Fibroblast of lung (primary cell): ENCODE measurements around the gene PCGF3.

Source experiments
- EZH2 ChIP-seq: IDR thresholded peaks from 2 replicates; pipeline ENCODE4 v1.5.1; 2012; ENCODE audit warnings: low read length, control low read depth, mild to moderate bottlenecking; ENCODE audit errors: missing control alignments
- TF ChIP-seq, protein P1 (sequence below), 2 donors: IDR thresholded peaks in 1 of 2; conservative IDR thresholded peaks in 1 of 2; 1 replicate in 1 of 2; 2 replicates in 1 of 2; pipeline ENCODE4 v1.5.1; 2011 to 2012; ENCODE audit warnings: low read length in 2 of 2, control low read depth in 1 of 2, inconsistent platforms in 1 of 2, low read depth in 1 of 2, mild to moderate bottlenecking in 1 of 2

DNA sequence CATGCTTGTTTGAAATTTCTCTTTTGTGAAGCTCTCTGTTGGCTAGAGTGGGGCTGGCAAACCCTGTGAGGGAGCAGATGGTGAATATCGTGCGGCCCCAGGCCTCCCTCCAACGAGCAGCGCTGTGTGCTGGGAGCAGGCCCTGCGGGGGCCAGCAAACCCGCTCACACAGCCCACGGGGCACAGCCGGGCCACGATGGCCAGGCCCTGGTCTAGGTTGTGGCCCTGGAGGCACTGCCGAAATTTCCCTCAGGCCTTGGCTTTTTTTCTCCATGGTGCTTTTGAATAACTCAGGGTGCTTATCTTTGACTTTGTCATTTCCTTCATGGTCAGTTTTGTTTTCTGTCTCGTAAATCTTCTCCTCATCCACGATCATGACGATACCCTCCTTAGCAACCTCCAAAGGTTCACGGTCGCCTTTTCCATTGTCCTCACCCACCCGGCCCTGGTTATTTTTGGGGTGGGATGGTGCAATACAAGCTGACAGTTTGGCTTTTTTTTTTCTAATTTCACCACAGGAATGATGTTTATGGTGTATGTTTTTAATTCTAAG is 20.7 kb downstream of the PCGF3 start:
- TF ChIP-seq, protein P1, sequence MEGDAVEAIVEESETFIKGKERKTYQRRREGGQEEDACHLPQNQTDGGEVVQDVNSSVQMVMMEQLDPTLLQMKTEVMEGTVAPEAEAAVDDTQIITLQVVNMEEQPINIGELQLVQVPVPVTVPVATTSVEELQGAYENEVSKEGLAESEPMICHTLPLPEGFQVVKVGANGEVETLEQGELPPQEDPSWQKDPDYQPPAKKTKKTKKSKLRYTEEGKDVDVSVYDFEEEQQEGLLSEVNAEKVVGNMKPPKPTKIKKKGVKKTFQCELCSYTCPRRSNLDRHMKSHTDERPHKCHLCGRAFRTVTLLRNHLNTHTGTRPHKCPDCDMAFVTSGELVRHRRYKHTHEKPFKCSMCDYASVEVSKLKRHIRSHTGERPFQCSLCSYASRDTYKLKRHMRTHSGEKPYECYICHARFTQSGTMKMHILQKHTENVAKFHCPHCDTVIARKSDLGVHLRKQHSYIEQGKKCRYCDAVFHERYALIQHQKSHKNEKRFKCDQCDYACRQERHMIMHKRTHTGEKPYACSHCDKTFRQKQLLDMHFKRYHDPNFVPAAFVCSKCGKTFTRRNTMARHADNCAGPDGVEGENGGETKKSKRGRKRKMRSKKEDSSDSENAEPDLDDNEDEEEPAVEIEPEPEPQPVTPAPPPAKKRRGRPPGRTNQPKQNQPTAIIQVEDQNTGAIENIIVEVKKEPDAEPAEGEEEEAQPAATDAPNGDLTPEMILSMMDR (conservative IDR thresholded peaks at IDR 0.05 in 1 of 2, IDR thresholded peaks at IDR 0.05 in 1 of 2; ENCODE audit: low read depth in 1 of 2, low read length in 2 of 2), result no peak
- TF ChIP-seq EZH2, result no peak
